AG04449 (cell line): ENCODE data around the gene SDC3.

ENCODE experiments used
- CTCF ChIA-PET: fragments of 350-600 bp; formaldehyde crosslinking; extraction: SDS; loops from one replicate; lab custom pipeline; 2021; ENCODE audit warnings: antibody characterized with exemption; lab: Yijun Ruan, JAX
- POLR2A ChIA-PET: fragments of 400-600, 350-600 bp; formaldehyde crosslinking; extraction: SDS; loops from one replicate; lab custom pipeline; 2020; ENCODE audit warnings: antibody characterized with exemption, inconsistent platforms; lab: Yijun Ruan, JAX
- DNase-seq: peaks from one replicate; pipeline ENCODE4 v3.0.0-alpha.2; 2010; ENCODE audit warnings: low read depth, low spot score
- H3K4me3 ChIP-seq: 2 replicates; pipeline ENCODE4 v1.5.1; 2011; ENCODE audit warnings: low read depth, mild to moderate bottlenecking, control low read depth, low read length
- CTCF ChIP-seq: IDR thresholded peaks from one replicate; pipeline ENCODE4 v1.5.1; 2011; ENCODE audit warnings: mild to moderate bottlenecking, moderate library complexity, low read length, control low read depth, inconsistent platforms; ENCODE audit not compliant: insufficient read depth; ENCODE audit errors: missing control alignments

Gene SDC3

GRCh38 chr1:30890502-30891226 is 17.9 kb downstream of the SDC3 start:
- DNase-seq = no peak
- TF ChIP-seq CTCF = no peak
- H3K4me3 ChIP-seq = no peak overlapping the region
- ChIA-PET CTCF (interaction anchor here (1.9 to 22.7 kb wide), 2 partner anchors 15 to 88 kb away, joined by 5 to 230 read pairs; no protein-coding TSS in a partner anchor), POLR2A (no interaction called here)

GRCh38 chr1:30889511-30889910 is 19.0 kb downstream of the SDC3 start:
- ChIA-PET CTCF (interaction anchor here (0.9 to 22.7 kb wide), 4 partner anchors 16 to 108 kb away, joined by 3 to 230 read pairs (median 4); no protein-coding TSS in a partner anchor), POLR2A (interaction anchor here (1.0 kb wide), 1 partner anchor 15 kb away, joined by 5 read pairs; no protein-coding TSS in a partner anchor)
- TF ChIP-seq CTCF = no peak
- H3K4me3 ChIP-seq = no peak overlapping the region
- peak; percentile 73 for DNase-seq

GRCh38 chr1:30888975-30889374 is 19.6 kb downstream of the SDC3 start:
- H3K4me3 ChIP-seq = no peak overlapping the region; the same call in 1 of the 2 replicates
- POLR2A ChIA-PET = interaction anchor here (1.0 kb wide), 1 partner anchor 14 kb away, joined by 5 read pairs; no protein-coding TSS in a partner anchor
- no peak for TF ChIP-seq CTCF
- no peak for DNase-seq
- CTCF ChIA-PET = interaction anchor here (0.9 to 22.7 kb wide), 4 partner anchors 16 to 107 kb away, joined by 3 to 230 read pairs (median 4); no protein-coding TSS in a partner anchor

GRCh38 chr1:30888391-30888790 is 20.2 kb downstream of the SDC3 start:
- H3K4me3 ChIP-seq = no peak overlapping the region; the same call in 1 of the 2 replicates
- ChIA-PET CTCF (interaction anchor here (2.5 to 22.7 kb wide), 3 partner anchors 11 to 106 kb away, joined by 7 to 230 read pairs (median 11); no protein-coding TSS in a partner anchor), POLR2A (interaction anchor here (0.7 to 1.7 kb wide), 2 partner anchors 29 to 64 kb away, joined by 3 to 6 read pairs; no protein-coding TSS in a partner anchor)
- DNase-seq = peak; percentile 98
- TF ChIP-seq CTCF = no peak

GRCh38 chr1:30887485-30888315 is 20.9 kb downstream of the SDC3 start:
- no peak for DNase-seq
- CTCF ChIA-PET = interaction anchor here (1.8 to 22.7 kb wide), 5 partner anchors 10 to 105 kb away, joined by 4 to 230 read pairs (median 7); no protein-coding TSS in a partner anchor
- POLR2A ChIA-PET = interaction anchor here (0.7 to 1.7 kb wide), 2 partner anchors 29 to 64 kb away, joined by 3 to 6 read pairs; no protein-coding TSS in a partner anchor

More at GRCh38 chr1:30887485-30888315, 20.9 kb downstream of the SDC3 start:
- TF ChIP-seq CTCF = no peak
- H3K4me3 ChIP-seq = no peak overlapping the region; the same call in 1 of the 2 replicates
